OCI-LY3 (cell line): Measurements from ENCODE around the gene ZNF768.

Source experiments
- H2AFZ ChIP-seq: fragments of 200-600, 300-600 bp; shearing (Covaris generic); 2 replicates; pipeline ENCODE4 v1.6.0; 2014; ENCODE audit warnings: antibody characterized with exemption, low read depth, low read length
- H3K27ac ChIP-seq: fragments of 200-600, 300-600 bp; sonication (generic); 2 replicates; pipeline ENCODE4 v1.5.1; 2014; ENCODE audit warnings: mild to moderate bottlenecking, low read length, moderate library complexity, mixed read lengths
- H3K27me3 ChIP-seq: fragments of 200-600, 300-600 bp; sonication (generic); 2 replicates; pipeline ENCODE4 v1.6.1; 2014; ENCODE audit warnings: low read depth, low read length, mixed read lengths
- H3K36me3 ChIP-seq: fragments of 200-600, 300-600 bp; sonication (generic); replicated peaks from 2 replicates; pipeline ENCODE3; 2014; ENCODE audit warnings: low read depth, low read length, mixed read lengths
- H3K4me1 ChIP-seq: fragments of 300-600, 200-600 bp; sonication (generic); 2 replicates; pipeline ENCODE4 v1.6.1; 2014; ENCODE audit warnings: low read length, mixed read lengths
- H3K4me2 ChIP-seq: fragments of 200-600, 300-600 bp; sonication (generic); 2 replicates; pipeline ENCODE4 v1.6.1; 2014; ENCODE audit warnings: low read length, mixed read lengths
- H3K4me3 ChIP-seq: fragments of 300-600, 200-600 bp; sonication (generic); 2 replicates; pipeline ENCODE4 v1.5.1; 2014; ENCODE audit warnings: antibody characterized with exemption, mild to moderate bottlenecking, low read length, moderate library complexity
- H3K79me2 ChIP-seq: fragments of 300-600, 200-600 bp; shearing (Covaris generic); 2 replicates; pipeline ENCODE4 v1.6.1; 2014; ENCODE audit warnings: mild to moderate bottlenecking, low read length, mixed read lengths
- H3K9ac ChIP-seq: fragments of 300-600, 200-600 bp; shearing (Covaris generic); 2 replicates; pipeline ENCODE4 v1.6.0; 2014; ENCODE audit warnings: mild to moderate bottlenecking, low read length, moderate library complexity
- H3K9me3 ChIP-seq: fragments of 200-600, 300-600 bp; shearing (Covaris generic); 2 replicates; pipeline ENCODE4 v1.6.1; 2014; ENCODE audit warnings: low read length, mixed read lengths; ENCODE audit not compliant: insufficient read depth
- H4K20me1 ChIP-seq: fragments of 200-600, 300-600 bp; sonication (generic); 2 replicates; pipeline ENCODE4 v1.6.1; 2016; ENCODE audit warnings: low read length, mixed read lengths; ENCODE audit not compliant: insufficient read depth
- EZH2phosphoT487 ChIP-seq: fragments of 200-600 bp; shearing (Covaris generic); IDR thresholded peaks from 2 replicates; pipeline ENCODE4 v1.6.1; 2018; ENCODE audit warnings: antibody characterized with exemption, mixed run types, low read depth
- TF ChIP-seq, protein P1 (sequence below): fragments of 200-600, 300-600 bp; sonication (generic); IDR thresholded peaks from 2 replicates; pipeline ENCODE4 v1.5.1; 2014; ENCODE audit warnings: antibody characterized with exemption, low read length, low read depth

ZNF768 gene

DNA sequence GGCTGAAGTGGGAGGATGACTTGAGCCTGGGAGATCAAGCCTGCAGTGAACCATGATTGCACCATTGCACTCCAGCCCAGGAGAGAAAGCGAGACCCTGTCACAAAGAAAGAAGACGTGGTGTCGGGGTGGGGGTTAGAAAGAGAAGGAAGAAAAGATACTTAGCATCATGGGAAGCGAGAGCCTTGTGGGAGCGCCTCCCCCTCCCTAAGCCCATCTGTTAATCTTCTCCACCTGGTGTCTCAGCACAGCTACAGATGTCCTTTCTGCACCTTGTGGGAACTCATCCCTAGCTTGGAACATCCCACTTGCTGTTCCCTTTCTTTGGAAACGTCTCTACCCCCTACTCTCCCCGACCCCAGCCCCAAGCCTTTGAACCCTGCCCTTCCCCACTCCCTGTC lies 39.2 kb upstream of the ZNF768 start:
- Histone ChIP-seq H3K79me2 (no peaks in the 10 kb centered on the region), H3K4me2 (no peak overlapping the region), H3K4me1 (peaks cover 16% of the 10 kb centered on the region; the same call in 1 of the 2 replicates), H3K36me3 (no peaks in the 10 kb centered on the region), H2AFZ (no peak overlapping the region; the same call in 1 of the 2 replicates), H3K27ac (no peak overlapping the region), H3K9me3 (no peaks in the 10 kb centered on the region), H3K9ac (no peak overlapping the region), H3K4me3 (no peak overlapping the region), H4K20me1 (no peaks in the 10 kb centered on the region), H3K27me3 (no peaks in the 10 kb centered on the region)
- TF ChIP-seq EZH2phosphoT487 = no peak
- TF ChIP-seq, protein P1, sequence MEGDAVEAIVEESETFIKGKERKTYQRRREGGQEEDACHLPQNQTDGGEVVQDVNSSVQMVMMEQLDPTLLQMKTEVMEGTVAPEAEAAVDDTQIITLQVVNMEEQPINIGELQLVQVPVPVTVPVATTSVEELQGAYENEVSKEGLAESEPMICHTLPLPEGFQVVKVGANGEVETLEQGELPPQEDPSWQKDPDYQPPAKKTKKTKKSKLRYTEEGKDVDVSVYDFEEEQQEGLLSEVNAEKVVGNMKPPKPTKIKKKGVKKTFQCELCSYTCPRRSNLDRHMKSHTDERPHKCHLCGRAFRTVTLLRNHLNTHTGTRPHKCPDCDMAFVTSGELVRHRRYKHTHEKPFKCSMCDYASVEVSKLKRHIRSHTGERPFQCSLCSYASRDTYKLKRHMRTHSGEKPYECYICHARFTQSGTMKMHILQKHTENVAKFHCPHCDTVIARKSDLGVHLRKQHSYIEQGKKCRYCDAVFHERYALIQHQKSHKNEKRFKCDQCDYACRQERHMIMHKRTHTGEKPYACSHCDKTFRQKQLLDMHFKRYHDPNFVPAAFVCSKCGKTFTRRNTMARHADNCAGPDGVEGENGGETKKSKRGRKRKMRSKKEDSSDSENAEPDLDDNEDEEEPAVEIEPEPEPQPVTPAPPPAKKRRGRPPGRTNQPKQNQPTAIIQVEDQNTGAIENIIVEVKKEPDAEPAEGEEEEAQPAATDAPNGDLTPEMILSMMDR = no peak

DNA sequence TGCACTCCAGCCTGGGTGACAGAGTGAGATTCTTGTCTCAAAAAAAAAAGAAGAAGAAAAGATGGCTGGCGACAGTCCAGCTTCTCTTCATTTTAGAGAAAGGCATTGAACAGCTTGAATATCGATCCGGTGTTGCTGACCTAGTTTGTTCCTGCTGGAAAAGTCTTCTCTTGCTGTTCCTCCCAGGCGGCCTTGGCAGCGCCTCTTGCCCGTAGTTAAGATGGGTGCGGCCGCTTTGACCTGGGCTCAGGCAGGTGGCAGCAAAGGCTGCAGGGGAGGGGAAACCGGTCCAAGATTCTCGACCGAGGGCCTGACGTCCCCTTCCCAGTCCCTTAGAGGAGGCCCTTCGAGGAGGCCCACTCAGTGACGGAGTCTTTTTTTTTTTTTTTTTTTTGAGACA lies 35.7 kb upstream of the ZNF768 start:
- Histone ChIP-seq H3K36me3 (no peaks in the 10 kb centered on the region), H3K9me3 (no peaks in the 10 kb centered on the region), H3K9ac (no peak overlapping the region), H4K20me1 (no peaks in the 10 kb centered on the region), H3K27me3 (no peaks in the 10 kb centered on the region), H3K4me3 (peak overlapping the region; percentile 71), H3K4me1 (peaks cover 20% of the 10 kb centered on the region), H3K79me2 (peaks cover 10% of the 10 kb centered on the region), H2AFZ (peak overlapping the region; percentile 96), H3K4me2 (peak overlapping the region; percentile 53), H3K27ac (no peak overlapping the region)
- TF ChIP-seq, protein P1 = no peak
- no peak for TF ChIP-seq EZH2phosphoT487

DNA sequence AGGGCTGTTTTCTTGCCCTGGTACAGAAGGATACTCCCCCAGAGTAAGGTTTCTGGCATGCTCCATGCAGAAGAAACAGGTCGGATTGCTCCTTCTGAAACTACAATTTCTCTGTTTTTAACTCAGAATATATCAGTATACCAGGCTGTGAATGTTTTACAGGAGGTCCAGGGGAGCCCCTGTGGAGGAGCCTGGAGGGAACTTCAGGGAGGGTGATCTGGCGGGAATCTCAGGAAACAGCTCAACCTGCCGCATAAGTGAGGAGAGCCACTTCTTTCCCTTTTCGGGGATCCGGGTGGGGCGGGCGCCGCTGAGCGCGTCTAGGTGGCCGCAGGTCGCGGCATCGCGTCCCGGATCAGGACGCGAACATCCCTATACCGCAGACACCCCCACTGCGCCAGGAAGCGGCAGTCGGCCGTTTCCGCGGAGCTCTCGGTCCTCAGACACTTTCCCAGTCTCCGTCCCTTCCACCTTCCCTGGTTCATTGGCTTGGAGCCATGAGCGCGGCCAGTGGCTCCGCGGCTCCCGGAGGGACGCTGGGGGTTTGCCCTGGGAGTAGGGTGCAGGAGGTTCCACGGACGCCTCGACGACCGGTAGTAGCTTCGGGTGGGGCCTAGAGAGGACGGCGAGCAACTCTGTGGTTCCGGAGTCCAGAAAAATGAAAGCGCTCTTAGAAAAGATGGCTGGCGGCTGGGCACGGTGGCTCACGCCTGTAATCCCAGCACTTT lies 34.9 kb upstream of the ZNF768 start:
- Histone ChIP-seq H3K4me2 (peak overlapping the region; percentile 53), H3K4me3 (peak overlapping the region; percentile 71), H3K9ac (peak overlapping the region; percentile 41; the same call in 1 of the 2 replicates), H3K4me1 (peaks cover 20% of the 10 kb centered on the region), H3K27me3 (no peaks in the 10 kb centered on the region), H3K9me3 (no peaks in the 10 kb centered on the region), H3K27ac (no peak overlapping the region), H2AFZ (peak overlapping the region; percentile 96), H3K36me3 (no peaks in the 10 kb centered on the region), H4K20me1 (no peaks in the 10 kb centered on the region), H3K79me2 (peaks cover 16% of the 10 kb centered on the region)
- TF ChIP-seq EZH2phosphoT487 = no peak
- TF ChIP-seq, protein P1 = no peak

DNA sequence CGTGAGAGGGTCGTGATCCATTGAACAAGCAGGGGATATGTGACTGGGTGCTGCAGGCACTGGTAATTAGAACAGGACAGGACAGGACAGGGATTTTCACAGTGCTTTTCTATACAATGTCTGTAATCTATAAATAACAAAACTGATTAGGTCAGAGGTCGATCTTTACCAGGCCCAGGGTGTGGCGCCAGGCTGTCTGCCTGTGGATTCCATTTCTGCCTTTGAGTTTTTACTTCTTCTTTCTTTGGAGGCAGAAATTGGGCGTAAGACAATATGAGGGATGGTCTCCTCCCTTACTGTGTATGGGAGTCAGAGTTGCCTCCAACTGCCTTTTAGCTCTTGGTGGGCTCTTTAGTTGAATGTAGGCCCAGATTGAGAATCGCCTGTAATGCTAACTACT lies 33.3 kb upstream of the ZNF768 start:
- Histone ChIP-seq H3K79me2 (peaks cover 18% of the 10 kb centered on the region), H3K9me3 (no peaks in the 10 kb centered on the region), H3K4me2 (peak overlapping the region; percentile 17; the same call in 1 of the 2 replicates), H3K27ac (peak overlapping the region; percentile 45; the same call in 1 of the 2 replicates), H3K36me3 (peaks cover 9% of the 10 kb centered on the region), H2AFZ (peak overlapping the region; percentile 89; the same call in 1 of the 2 replicates), H3K4me1 (peaks cover 20% of the 10 kb centered on the region), H4K20me1 (no peaks in the 10 kb centered on the region), H3K4me3 (no peak overlapping the region), H3K9ac (0 out of 2 replicates have a peak overlapping the region, but pooled peaks have one; percentile 19), H3K27me3 (no peaks in the 10 kb centered on the region)
- TF ChIP-seq, protein P1 = no peak
- no peak for TF ChIP-seq EZH2phosphoT487
